Panc1 (cell line): Measurements from ENCODE around the gene KIF3B.

Experiments
- CTCF ChIP-seq: fragments of 450-650 bp; IDR thresholded peaks from 2 replicates; pipeline ENCODE4 v1.5.1; 2017; ENCODE audit warnings: mild to moderate bottlenecking
- SIN3A ChIP-seq: IDR thresholded peaks from 2 replicates; pipeline ENCODE4 v1.6.1; 2012; ENCODE audit warnings: low read depth, mild to moderate bottlenecking, low read length, moderate library complexity, borderline replicate concordance; ENCODE audit not compliant: insufficient read depth

GRCh38 chr20:32325706-32326503, 48.5 kb downstream of the KIF3B start:
- no peak for TF ChIP-seq SIN3A
- no peak for TF ChIP-seq CTCF
